Activated CD8-positive, alpha-beta memory T cell treated with anti-CD3 and anti-CD28 coated beads, Interleukin-2, amount 50 U/mL, for 48 hours (primary cell): Measurements from ENCODE around the gene GCM1.

Source experiments
- DNase-seq: peaks from one replicate; pipeline ENCODE4 v3.0.0-alpha.2; 2020

GCM1 gene

DNA sequence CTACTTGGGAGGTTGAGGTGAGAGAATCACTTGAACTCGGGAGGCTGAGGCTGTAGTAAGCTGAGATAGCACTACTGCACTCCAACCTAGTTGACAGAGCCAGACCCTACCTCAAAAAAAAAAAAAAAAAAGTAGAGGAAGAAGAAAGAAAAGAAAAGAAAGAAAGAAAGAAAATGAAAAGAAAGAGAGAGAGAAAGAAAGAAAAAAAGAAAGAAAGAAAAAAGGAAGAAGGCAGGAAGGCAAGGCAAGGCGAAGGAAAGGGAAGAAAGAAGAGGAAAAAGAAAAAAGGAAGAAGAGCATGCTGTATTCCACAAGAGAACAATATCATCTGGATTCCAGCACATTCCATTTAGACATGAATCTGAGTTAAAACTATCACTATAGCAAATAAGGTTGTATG is 3.8 kb downstream of the GCM1 start:
- DNase-seq = no peak

DNA sequence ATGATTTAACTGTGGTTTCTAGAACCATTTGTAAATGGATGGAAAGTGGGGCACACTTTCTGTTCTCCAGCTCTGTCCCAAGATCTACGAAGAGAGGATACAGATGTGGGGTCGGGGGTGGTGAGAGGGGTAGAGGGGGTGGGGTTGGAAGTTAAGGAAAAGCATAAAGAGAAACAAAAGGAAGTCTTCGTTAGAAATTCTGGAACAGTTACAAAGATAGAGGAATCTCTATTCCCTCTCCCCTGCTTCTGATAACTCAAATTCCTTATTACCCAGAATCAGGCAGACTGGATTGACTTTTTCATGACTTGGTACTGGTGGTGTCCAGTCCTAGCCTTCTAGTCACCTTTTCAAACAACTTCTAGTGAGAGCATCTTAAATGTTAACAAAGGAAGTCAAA is 4.9 kb downstream of the GCM1 start:
- DNase-seq = no peak

DNA sequence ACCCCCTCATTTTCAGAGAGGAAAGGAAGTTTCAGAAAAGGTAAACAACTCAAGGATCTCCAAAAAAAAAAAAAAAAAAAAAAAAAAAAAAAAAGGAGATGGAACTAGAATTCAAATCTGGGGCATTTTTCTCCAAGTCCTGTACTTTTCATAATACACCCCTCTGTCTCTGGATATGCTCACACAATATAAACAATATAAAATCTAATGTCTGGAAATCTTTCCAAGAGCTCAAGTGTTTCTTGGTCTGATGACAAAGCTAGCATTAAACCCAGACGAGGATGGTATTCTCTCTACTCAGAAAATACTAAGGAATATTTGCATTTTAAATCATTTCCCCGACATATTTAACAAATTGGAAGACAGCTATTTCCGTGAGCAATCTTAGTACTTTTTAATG is 5.8 kb downstream of the GCM1 start:
- no peak for DNase-seq

DNA sequence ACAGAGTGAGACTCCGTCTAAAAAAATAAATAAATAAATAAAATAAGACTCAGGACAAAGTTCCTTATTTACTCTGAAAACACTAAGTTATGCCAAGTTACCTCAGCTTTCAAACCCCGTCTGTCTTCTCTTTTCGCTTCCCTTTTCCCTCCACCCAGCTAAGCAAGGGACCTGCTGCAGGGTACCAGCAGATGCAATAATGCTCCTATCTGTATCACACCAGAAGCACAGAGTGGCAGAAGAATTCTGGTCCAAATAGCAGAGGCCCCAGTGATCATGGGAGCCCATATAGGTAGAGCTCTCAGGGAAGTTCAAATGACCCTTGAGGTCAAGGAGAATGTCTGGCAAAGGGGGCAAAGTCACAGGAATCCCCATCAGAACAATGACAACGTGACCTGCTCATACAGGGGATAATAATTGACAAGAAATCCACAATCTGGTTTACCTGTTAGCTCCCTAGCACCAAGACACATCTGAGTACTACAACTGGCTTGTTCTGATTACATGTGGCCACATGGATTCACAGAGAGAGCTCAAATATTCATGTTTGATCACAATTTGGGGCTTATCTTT is 8.7 kb downstream of the GCM1 start:
- no peak for DNase-seq

DNA sequence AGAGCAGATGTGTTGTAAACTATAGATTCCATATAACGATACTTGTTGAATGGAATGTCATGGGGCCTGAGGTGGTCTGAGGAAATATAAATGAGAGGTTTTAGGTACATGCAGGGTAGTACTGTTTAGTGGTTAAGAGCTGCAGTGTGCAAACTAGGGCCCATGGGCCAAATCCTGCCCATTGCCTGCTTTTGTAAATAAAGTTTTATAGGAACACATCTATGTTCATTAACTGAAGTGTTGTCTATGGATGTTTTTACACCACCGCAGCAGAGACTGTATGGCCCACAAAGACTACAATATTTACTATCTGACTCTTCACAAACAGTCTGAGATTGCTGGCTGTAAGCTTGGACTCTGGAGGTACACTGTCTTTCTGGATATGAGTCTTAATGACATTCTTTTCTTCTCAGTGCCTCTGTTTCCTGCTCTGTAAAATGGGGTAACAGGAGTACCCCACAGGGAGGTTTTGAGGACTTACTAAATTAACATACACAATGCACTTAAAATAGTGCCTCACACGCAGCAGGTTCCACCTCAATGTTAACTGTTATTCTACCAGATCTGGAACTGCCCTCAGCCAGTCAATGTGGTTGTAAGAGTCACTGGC is 12.5 kb downstream of the GCM1 start:
- no peak for DNase-seq

DNA sequence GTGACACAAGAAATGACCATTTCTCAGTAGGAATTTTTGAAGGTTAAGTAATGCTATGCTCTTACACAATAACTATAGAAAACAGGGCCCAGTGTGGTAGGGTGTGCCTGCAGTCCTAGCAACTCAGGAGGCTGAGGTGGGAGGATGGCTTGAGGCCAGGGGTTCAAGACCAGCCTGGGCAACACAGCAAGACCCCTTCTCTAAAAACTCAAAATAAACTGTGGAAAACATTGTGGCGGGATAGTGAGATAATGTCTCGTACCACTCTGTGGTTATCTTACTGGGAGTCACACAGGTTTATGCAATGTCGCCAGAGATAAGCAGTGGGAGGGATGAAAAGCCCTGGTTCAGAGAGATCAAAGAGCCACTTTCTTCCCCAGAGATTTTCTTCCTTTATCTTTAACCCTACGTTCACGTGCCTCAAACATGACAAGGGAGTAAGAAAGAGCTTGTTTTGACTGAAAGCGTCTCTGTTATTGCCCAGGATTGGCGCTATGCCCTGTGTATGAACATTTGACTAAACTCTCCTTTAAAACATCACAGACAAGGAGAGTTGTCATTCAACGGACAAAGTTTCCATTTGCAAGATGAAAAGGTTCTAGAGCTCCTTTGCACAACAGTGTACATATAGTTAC is 13.9 kb downstream of the GCM1 start:
- no peak for DNase-seq

DNA sequence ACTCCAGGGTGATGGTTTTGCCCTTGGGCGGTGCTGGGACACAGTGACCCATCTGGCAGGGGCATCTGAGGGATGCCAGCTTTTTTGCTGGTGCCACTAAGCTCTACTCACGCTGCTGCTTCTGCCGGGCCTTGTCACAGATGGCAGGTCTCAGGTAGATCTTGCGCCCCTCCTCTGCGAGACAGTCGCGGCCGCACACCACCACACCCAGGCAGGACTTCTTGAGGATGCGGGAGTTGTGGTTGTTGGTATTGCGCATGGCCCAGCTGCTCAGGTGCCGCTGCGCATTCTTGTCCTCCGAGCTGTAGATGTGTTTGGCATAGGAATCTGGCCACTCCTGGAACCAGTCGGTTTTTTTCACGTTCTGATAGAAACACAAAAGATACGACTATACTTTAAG is 14.7 kb downstream of the GCM1 start:
- DNase-seq = no peak

DNA sequence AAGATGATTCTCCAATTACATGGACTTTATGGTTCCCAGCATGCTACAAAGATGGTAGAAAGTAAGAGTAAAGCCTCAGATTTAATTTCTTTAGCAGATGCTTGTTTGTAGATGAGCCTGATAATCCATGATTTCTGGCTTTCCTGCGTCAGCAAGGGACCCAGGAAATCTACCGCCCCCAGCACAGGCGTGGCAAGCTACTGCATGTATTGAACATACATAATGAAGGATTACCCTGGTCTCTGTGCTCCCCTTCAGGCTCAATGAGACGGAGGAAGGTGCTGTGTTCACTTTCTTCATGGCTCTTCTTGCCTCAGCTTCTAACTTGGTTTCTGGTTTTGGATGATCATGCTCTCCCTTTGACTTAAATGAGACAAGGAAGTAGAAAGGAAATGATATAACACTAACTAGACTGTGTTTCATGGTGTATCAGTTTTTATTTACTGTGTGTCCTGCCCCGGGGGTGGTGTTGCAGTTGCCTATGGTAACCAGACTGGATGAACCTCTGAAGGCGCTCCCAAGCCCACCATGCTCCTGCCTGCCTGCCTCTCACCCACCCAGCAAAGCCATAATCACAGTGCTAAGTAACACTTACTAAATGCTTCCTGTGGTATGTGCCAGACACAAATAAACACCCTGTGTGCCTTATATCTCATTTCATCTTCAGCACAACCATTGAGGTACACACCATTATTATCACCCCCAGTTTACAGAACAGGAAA is 17.9 kb downstream of the GCM1 start:
- no peak for DNase-seq

DNA sequence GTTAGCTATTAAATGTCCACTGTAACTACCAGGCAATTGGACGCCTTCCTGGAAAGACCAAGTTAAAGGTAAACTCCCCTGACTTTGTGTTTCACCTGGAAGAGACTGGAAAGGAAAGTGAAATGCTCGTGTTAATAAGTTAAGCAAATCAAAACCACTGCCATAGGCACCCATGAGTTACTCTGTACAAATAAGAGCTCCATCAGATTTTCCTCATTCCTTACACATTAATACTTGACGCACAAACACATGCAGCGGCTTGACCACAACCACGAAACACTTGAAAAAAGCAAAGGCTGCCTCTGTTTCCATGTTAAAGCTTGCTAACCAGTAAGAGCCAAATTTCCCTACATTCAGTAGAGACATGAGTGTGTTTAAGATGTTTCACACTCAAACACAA is 19.8 kb downstream of the GCM1 start:
- no peak for DNase-seq

DNA sequence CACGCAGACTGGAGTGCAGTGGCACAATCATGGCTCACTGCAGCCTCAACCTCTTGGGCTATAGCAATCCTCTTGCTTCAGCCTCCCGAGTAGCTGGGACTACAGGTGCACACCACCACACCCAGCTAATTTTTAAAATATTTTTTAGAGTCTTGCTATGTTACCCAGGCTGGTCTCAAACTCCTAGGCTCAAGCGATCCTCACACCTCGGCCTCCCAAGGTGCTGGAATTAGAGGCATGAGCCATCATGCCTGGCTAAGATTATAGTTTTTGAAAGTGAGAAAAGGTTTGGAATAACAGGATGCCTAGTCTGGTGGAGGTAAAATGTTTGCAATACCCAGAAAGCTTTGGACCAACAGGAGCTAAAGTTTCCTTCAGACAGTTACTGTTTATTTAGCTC is 23.4 kb downstream of the GCM1 start:
- no peak for DNase-seq

DNA sequence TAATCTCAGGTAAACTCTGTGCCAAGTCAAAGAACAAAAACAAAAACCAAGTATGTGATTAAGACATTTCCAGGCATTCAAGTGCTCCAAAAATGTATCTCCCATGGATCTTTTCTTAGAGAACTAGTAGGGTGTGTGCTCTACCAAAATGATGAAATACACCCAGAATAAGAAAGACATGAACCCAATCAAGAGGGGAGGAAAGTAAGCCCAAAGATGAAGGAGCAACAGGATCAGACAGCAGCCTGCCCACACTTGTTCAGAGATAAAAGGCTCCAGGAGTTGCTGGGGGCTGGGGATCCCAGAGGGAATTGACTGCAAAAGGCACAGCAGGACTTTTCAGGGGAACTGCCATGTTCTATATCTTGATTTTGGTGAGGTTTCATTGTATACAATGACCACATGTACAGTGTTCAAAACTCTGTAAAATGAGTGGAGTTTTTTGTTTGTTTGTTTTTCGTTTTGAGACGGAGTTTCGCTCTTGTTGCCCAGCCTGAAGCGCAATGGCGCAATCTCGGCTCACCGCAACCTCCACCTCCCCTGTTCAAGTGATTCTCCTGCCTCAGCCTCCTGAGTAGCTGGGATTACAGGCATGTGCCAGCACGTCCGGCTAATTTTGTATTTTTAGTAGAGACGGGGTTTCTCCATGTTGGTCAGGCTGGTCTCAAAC is 24.4 kb downstream of the GCM1 start:
- no peak for DNase-seq

DNA sequence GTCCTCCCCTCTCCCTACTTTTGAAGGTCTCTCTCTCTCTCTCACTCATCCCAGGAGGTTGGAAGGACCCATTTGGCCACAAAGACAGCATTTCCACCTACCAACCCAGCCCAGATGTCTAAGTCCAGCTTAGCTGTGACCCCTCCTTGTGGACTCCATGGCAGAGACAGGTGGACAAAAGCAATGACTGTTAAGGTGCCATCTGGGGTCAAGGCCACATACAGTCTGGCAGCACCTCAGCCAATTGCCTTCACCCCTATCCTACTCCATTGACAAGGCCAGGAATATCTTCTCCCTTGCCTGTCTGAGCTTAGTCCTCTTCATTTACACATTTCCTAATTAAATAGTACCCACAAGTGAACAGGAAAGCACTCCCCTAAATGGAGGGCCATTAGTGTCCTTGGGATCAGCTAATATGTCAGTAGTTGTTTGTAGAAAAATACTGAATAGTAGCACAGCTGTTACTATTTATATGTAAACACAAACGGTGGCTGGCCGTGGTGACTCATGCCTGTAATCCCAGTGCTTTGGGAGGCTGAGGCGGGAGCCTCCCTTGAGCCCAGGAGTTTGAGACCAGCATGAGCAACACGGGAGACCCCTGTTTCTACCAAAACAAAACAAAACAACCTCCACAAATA is 28.8 kb downstream of the GCM1 start:
- no peak for DNase-seq

DNA sequence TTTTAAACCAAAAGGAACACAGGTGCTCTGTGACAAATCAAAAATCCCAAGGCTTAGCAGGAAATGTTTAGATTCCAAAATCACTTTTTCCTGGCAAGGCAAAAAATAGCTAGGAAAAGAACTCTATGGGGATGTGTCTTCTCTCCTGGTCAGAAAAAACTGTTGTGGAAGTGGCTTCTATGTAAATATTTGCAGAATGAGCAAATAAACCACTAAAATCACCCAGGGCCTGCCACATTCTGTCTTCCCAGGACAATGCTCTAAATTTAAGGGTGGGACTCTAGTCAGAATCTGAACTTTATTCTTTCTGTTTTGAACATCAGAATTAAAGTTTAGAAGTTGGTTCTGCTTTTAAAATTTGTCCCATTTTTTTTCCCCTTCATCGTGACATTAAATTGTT is 29.3 kb downstream of the GCM1 start:
- no peak for DNase-seq

DNA sequence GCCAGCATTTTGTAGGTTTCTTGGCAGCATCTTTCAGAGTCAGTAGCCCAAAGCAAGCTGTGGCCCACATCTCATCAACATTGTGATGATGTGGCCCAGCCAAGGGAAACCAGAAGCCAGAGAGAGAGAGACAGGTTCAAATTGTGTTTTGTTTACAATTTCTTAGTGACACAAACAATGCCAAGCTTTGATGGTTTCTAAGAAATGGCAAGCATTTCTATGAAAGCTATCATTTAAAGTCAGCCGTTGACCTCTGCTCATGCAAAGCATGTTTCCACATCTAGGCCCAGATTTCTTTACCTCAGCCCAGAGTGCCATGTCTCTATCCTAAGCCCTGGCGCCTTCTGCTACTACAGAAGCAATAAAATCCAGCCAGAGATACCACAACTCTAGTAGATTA is 32.9 kb downstream of the GCM1 start:
- DNase-seq = no peak

DNA sequence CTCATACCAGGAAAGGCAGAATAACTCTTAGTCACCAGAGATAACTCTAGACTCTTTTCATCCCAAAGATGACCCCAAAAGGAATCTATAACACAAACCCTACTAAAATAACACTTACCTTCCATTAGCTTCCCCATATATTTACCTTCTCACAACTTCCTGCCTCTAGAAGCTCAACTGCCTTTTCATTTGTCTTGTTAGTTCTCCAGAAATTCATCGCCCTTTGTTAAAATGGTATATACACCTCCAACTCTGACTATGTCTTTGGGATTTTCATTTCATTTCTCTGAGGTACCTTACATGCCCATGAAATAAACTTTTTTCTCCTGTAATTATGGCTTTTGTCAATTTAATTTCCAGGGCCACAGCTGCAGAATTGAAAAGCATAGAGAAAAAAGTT is 33.5 kb downstream of the GCM1 start:
- DNase-seq = no peak

DNA sequence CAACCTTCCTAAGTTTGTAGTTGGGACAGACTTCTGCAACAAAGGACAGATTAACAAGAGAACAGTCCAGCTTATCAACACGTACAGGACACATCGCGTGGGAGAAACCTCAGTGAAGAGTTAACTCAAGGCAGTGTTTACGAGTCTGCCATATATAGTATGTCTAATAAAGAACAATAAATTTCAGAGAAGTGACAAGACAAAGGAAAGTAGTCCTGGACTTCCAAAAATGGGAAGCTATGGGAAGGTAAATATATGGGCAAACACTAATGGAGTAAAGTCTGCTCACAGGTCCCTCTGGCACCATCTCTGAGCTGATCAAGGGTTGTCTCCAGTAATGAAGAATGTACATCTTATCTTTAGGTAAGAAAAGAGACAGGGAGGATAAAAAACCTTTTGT is 34.9 kb downstream of the GCM1 start:
- no peak for DNase-seq

DNA sequence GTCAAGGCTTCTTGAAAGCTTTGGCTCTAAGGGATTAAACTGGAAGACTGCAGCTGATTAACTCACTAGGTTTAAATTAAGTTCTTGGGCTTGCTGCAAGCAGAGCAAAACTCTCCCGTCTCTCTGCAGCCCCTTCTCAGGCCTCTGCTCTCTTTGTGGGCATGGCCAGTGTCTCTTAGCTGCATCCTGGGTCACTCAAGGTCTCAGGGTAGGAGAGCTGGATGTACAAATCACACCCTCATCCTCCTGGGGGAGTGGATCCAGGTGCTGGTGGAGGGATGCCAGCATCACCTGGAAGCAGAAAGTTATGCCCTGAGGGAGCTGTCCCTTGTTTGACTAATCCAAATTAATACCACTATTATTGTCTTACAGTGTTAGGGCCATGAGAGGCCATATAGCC is 35.8 kb downstream of the GCM1 start:
- DNase-seq = no peak

DNA sequence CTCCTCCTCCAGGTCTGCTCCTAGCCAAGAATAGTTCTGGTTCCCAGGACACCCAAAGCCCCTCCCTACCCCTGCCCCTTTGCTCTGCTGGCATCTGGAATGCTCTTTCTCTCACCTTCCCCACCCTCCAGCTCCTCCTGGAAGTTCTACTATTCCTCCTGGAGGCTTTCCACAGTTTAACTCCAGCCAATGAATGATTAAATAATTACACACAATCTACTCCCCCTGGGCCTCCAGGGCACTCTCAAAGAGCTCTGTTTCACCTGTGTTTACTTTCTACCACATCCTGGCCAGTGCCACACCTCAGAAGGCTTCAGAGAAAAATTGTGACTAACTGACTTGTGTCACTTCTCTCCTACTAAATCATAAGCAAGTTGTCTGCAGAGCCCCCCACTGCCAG is 36.2 kb downstream of the GCM1 start:
- DNase-seq = no peak

DNA sequence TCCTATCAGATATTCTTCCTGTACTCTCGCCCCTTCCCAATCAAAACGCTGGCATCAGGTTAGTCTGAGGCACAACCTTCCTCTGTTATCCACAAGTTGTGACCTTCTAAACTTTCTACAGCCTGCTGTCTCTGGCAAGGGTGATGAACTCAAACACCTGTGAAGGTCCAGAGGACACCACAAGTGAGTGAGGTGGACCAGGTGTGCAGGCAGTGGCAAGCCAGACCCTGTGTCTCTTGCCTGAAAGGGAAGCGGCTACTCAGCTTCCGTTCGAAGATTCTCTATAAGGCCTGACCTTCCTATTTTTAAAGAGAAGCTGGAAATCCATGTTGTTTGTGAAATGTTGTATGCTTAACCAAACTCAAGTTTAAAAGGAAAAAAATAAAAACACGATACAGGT is 36.8 kb downstream of the GCM1 start:
- no peak for DNase-seq

DNA sequence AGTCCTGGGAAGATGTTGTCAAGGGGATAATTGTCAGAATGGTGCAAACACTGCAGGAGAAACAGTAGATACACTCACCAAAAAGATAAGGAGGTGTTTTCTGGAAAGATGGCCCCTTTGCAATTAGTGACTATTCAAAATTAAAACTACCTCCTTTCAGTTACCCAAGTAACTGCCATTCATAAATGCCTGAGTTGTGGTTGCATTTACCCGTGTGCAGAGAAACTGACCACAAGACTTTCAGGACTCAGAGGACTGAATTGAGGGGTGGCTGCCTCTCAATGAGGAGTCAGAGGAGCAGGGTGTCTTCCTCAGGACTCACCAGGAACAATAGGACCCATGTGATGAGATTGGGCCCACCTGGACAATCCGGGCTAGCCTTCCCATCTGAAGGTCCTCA is 39.0 kb downstream of the GCM1 start:
- no peak for DNase-seq

DNA sequence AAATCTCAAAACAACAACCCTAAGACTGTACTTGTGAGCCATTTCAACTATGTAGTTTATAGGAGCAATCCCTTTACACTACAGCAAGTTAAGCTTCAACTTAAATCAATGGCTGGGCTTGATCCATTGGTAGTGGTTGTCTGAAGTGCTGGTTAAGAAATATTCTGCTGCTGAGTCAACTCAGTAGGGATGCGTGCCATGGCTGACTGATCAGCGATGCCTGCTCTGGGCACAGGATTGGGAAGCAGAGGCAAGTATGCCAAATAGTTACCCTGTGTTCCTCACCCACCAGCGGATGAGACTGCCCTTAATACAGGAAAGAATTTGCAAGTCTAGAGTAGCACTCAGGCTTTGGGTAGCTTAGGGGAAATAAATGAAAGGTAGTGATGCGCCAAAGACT is 41.5 kb downstream of the GCM1 start:
- DNase-seq = no peak

DNA sequence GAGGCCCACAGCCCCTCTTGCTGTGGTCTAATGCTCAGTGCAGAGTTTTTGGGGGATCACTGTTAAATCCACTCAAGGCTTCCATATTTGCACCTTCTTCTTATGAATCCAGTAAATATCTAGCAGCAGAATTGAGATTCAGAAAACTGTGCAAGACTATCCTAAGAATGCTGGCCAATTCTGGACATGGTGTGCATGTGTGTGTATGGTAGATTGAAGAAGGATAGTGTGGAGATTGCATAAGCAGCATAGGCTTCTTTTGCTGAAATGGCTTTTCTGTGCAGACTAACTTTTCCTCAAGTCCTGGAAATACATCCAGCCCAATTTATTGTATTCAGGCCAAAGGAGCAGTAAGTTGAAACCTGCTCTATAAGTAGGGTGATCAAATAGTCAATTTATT is 43.7 kb downstream of the GCM1 start:
- no peak for DNase-seq

DNA sequence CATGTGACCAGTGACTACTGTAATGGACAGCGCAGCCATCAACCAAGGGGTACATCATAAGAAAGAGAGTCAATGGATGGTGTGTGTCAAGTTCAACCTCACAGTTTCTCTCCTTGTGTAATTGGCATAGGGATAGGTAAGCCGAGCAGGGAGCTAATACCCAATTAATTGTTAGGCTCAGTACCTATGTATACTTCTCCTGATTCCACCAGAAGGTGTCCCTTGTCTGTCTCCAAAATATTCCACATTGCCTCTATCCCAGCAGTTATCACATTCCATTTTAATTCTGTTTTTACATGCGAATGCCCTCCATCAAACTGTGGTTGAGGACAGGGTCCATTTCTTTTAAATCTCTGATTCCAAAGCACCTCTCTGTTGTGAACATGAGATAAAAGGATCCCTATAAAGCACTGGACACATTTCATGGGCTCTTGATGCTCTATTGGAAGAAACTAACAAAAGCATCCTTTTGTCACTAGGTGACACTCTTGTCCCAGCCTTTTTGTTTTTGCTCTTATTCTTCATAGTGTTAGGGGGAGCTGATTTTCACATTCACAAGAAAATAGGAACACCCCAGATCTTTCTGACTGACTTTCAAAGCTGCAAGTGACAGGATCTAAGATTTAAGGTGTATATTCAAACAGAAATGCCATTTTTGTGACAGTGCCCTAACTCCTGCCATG is 44.5 kb downstream of the GCM1 start:
- no peak for DNase-seq
